ENCODE measurements around the gene WDR45B. TPM values are rescaled to one million over a fixed set of nuclear protein-coding genes. Genes with fewer than 3 reads are reported as not detected.

The WDR45B gene
- total and polyA plus RNA-seq, 2 donors (not counting 1 experiment from before 2014, with no cell fraction given), result 54.3 to 72.7 TPM

- DNase-seq, result no peak
- CTCF ChIA-PET, result interaction anchor here (0.7 to 1.3 kb wide), 2 partner anchors 147 to 260 kb away, joined by 3 to 4 read pairs; no protein-coding TSS in a partner anchor
- H3K27ac Mint-ChIP-seq, result no peak overlapping the region
- H2AFZ ChIP-seq (ENCODE audit: insufficient read depth, low read depth, low read length, poor library complexity, severe bottlenecking), result no peak overlapping the region
- H3K27me3 ChIP-seq (replicated peaks in 1 of 4; ENCODE audit: control extremely low read depth in 1 of 4, control insufficient read depth in 3 of 4, insufficient read depth in 4 of 4, low read length in 3 of 4), result no peaks in the 10 kb centered on the region
- TF ChIP-seq EZH2 (IDR thresholded peaks at IDR 0.05; ENCODE audit: borderline replicate concordance, insufficient read depth, low read depth, low read length, poor library complexity, severe bottlenecking) (no peak), CTCF (IDR thresholded peaks at IDR 0.05) (no peak)
- H3K79me2 ChIP-seq (ENCODE audit: control insufficient read depth, insufficient read depth, low read length), result no peaks in the 10 kb centered on the region
- H3K9me3 ChIP-seq (ENCODE audit: control extremely low read depth in 1 of 3, control insufficient read depth in 2 of 3, insufficient read depth in 1 of 3, low read length in 2 of 3), result no peaks in the 10 kb centered on the region
- no peak overlapping the region for H3K4me2 ChIP-seq (replicated peaks; ENCODE audit: low read depth, low read length, poor library complexity, severe bottlenecking)
- ATAC-seq (ENCODE audit: low read depth), result no peak
- no peaks in the 10 kb centered on the region for H4K20me1 ChIP-seq (ENCODE audit: control insufficient read depth, insufficient read depth, low read length, poor library complexity, severe bottlenecking)
- POLR2A ChIA-PET, result no interaction called here
- peaks cover 6% of the 10 kb centered on the region for H3K4me1 Mint-ChIP-seq
- intact Hi-C loops (cut with micrococcal nuclease), result no loop called here
- H3K4me1 ChIP-seq (ENCODE audit: control insufficient read depth in 2 of 2, insufficient read depth in 2 of 2, low read length in 2 of 2), result peaks cover 0 to 6% of the 10 kb centered on the region in 2 donors
- no peak overlapping the region for H3K4me3 Mint-ChIP-seq
- H3K9me3 Mint-ChIP-seq (ENCODE audit: insufficient read depth), result no peaks in the 10 kb centered on the region
- 96% methylated on average over 18 of the region's 19 CpGs for WGBS (ENCODE audit: insufficient coverage)
- no peak overlapping the region for H3K27ac ChIP-seq (ENCODE audit: low read length in 2 of 2)
- no peaks in the 10 kb centered on the region for H3K36me3 ChIP-seq (replicated peaks in 1 of 2; ENCODE audit: control extremely low read depth in 1 of 2, control insufficient read depth in 1 of 2, extremely low read depth in 1 of 2, insufficient read depth in 2 of 2, low read length in 1 of 2)
- no peak overlapping the region for H3K9ac ChIP-seq (ENCODE audit: low read length)
- no peaks in the 10 kb centered on the region for H3K27me3 Mint-ChIP-seq
- no peak overlapping the region for H3K4me3 ChIP-seq (ENCODE audit: control extremely low read depth in 1 of 5, extremely low read depth in 1 of 5, insufficient read depth in 1 of 5, low read depth in 2 of 5, low read length in 4 of 5)
These were observed 22.6 kb upstream of the WDR45B start for GRCh38 chr17:82670661-82671450.

GRCh38 chr17:82668631-82669099, 20.4 kb upstream of the WDR45B start:
- H3K27me3 ChIP-seq (replicated peaks in 1 of 4; ENCODE audit: control extremely low read depth in 1 of 4, control insufficient read depth in 3 of 4, insufficient read depth in 4 of 4, low read length in 3 of 4), result no peaks in the 10 kb centered on the region
- DNase-seq (peak; percentile 66), ATAC-seq (ENCODE audit: low read depth) (peak; percentile 91)
- peak overlapping the region; percentile 39 for H3K9ac ChIP-seq (ENCODE audit: low read length)
- Mint-ChIP-seq H3K4me1 (peaks cover 6% of the 10 kb centered on the region), H3K27me3 (no peaks in the 10 kb centered on the region), H3K9me3 (ENCODE audit: insufficient read depth) (no peaks in the 10 kb centered on the region), H3K27ac (no peak overlapping the region), H3K4me3 (peak overlapping the region; percentile 65)
- H3K9me3 ChIP-seq (ENCODE audit: control extremely low read depth in 1 of 3, control insufficient read depth in 2 of 3, insufficient read depth in 1 of 3, low read length in 2 of 3), result no peaks in the 10 kb centered on the region
- peaks cover 0 to 6% of the 10 kb centered on the region in 2 donors for H3K4me1 ChIP-seq (ENCODE audit: control insufficient read depth in 2 of 2, insufficient read depth in 2 of 2, low read length in 2 of 2)
- TF ChIP-seq CTCF (IDR thresholded peaks at IDR 0.05), result peak; percentile 59
- no peak for TF ChIP-seq EZH2 (IDR thresholded peaks at IDR 0.05; ENCODE audit: borderline replicate concordance, insufficient read depth, low read depth, low read length, poor library complexity, severe bottlenecking)
- ChIA-PET CTCF (interaction anchor here (0.6 to 2.1 kb wide), 13 partner anchors 8 to 113 kb away, joined by 3 to 25 read pairs (median 4); partner anchors contain the start of gene FN3KRP), POLR2A (interaction anchor here (0.7 kb wide), 1 partner anchor 943 kb away, joined by 3 read pairs; no protein-coding TSS in a partner anchor)
- no peaks in the 10 kb centered on the region for H4K20me1 ChIP-seq (ENCODE audit: control insufficient read depth, insufficient read depth, low read length, poor library complexity, severe bottlenecking)
- intact Hi-C loops (cut with micrococcal nuclease), result loop anchor here (1.0 to 2.0 kb wide), 2 partner anchors 106 to 113 kb away; no protein-coding TSS in a partner anchor
- H2AFZ ChIP-seq (ENCODE audit: insufficient read depth, low read depth, low read length, poor library complexity, severe bottlenecking), result peak overlapping the region; percentile 54
- 14% methylated on average over 20 of the region's 20 CpGs for WGBS (ENCODE audit: insufficient coverage)
- no peak overlapping the region for H3K27ac ChIP-seq (ENCODE audit: low read length in 2 of 2)
- H3K4me3 ChIP-seq (ENCODE audit: control extremely low read depth in 1 of 5, extremely low read depth in 1 of 5, insufficient read depth in 1 of 5, low read depth in 2 of 5, low read length in 4 of 5), result peak overlapping the region in 2 of 5 experiments; percentile 19 to 36
- peak overlapping the region; percentile 56 for H3K4me2 ChIP-seq (replicated peaks; ENCODE audit: low read depth, low read length, poor library complexity, severe bottlenecking)
- no peaks in the 10 kb centered on the region for H3K79me2 ChIP-seq (ENCODE audit: control insufficient read depth, insufficient read depth, low read length)
- no peaks in the 10 kb centered on the region for H3K36me3 ChIP-seq (replicated peaks in 1 of 2; ENCODE audit: control extremely low read depth in 1 of 2, control insufficient read depth in 1 of 2, extremely low read depth in 1 of 2, insufficient read depth in 2 of 2, low read length in 1 of 2)
